Measurements from ENCODE around the gene MRPL44. TPM values are rescaled to one million over a fixed set of nuclear protein-coding genes. Genes with fewer than 3 reads are reported as not detected.

Gene MRPL44
- total and polyA plus RNA-seq, 2 of the 8 experiments (the other 6 are each of a cell fraction or from before 2014, with no cell fraction given) = 32.0 to 53.2 TPM

DNA sequence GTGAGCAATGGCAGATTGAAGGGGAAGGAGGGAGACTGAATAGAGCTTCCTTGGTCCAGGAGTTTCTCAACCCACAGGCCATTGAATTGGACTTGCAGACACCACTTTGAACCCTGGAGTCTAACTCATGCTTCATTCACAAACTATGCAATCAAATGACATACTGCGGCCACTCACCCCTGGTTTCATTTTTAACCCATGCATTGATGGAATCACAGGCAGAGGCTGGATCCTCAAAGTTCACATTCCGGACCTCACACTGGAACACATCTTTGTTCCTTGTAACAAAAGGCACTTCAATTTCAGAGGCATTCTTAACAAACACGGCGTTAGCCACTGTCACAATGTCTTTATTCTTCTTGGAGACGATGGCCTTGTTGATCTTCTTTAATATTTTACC lies 40.7 kb downstream of the MRPL44 start:
- Histone ChIP-seq H2BK5ac (ENCODE audit: low read depth, low read length) (no peak overlapping the region), H3K23me2 (ENCODE audit: low read depth, low read length) (no peaks in the 10 kb centered on the region), H4K20me1 (replicated peaks in 1 of 2; ENCODE audit: control insufficient read depth in 1 of 2, insufficient read depth in 2 of 2, low read length in 2 of 2) (peaks cover 0 to 1% of the 10 kb centered on the region in 2 experiments), H4K91ac (replicated peaks; ENCODE audit: insufficient read length, low read length) (no peak overlapping the region), H2BK120ac (replicated peaks; ENCODE audit: low read depth, low read length) (no peak overlapping the region), H3K36me3 (ENCODE audit: control insufficient read depth in 2 of 4, insufficient read depth in 4 of 4, low read length in 3 of 4) (peaks cover 0 to 6% (median 0%) of the 10 kb centered on the region in 4 experiments; a peak in 2 of 8 replicates), H2BK15ac (ENCODE audit: low read length) (no peak overlapping the region), H4K8ac (ENCODE audit: extremely low read depth, insufficient read depth, low read length) (no peak overlapping the region), H3K4me1 (replicated peaks in 1 of 4; ENCODE audit: control insufficient read depth in 3 of 4, insufficient read depth in 4 of 4, low read length in 3 of 4) (peaks cover 0 to under 1% (median under 1%) of the 10 kb centered on the region in 4 experiments; a peak in 3 of 7 replicates), H3K27me3 (replicated peaks in 1 of 4; ENCODE audit: control insufficient read depth in 3 of 4, extremely low read depth in 1 of 4, insufficient read depth in 3 of 4, low read length in 3 of 4) (no peaks in the 10 kb centered on the region), H2BK12ac (ENCODE audit: low read depth, low read length) (no peak overlapping the region), H3K27ac (ENCODE audit: low read depth, low read length) (no peak overlapping the region), H3K9ac (replicated peaks in 1 of 4; ENCODE audit: extremely low read depth in 1 of 4, low read depth in 3 of 4, low read length in 3 of 4) (no peak overlapping the region), H2AK5ac (ENCODE audit: low read depth, low read length) (no peak overlapping the region), H3K23ac (ENCODE audit: insufficient read length) (no peak overlapping the region), H3K4me2 (ENCODE audit: insufficient read depth in 1 of 2, low read depth in 2 of 2, low read length in 2 of 2) (no peak overlapping the region), H3K56ac (replicated peaks; ENCODE audit: insufficient read length, low read depth, low read length) (no peak overlapping the region), H3K4ac (replicated peaks; ENCODE audit: insufficient read length, low read depth, low read length) (no peak overlapping the region), H3K9me3 (ENCODE audit: insufficient read depth in 2 of 2, low read depth in 1 of 2, low read length in 1 of 2) (no peaks in the 10 kb centered on the region), H3K18ac (ENCODE audit: extremely low read depth, low read length) (no peak overlapping the region), H3K4me3 (ENCODE audit: extremely low read depth in 1 of 4, insufficient read depth in 2 of 4, low read depth in 3 of 4, low read length in 4 of 4) (no peak overlapping the region), H2AFZ (ENCODE audit: low read length) (no peak overlapping the region), H4K5ac (ENCODE audit: insufficient read length, low read depth, low read length) (no peak overlapping the region), H3K79me1 (ENCODE audit: low read depth, low read length) (no peaks in the 10 kb centered on the region), H3K14ac (ENCODE audit: insufficient read length) (no peak overlapping the region), H3K79me2 (ENCODE audit: control insufficient read depth in 1 of 2, insufficient read depth in 2 of 2, low read length in 2 of 2) (no peaks in the 10 kb centered on the region), H2BK20ac (ENCODE audit: low read length) (no peak overlapping the region)
- POLR2A ChIA-PET (ENCODE audit: partially characterized antibody) = no interaction called here
- FAIRE-seq = no peak
- WGBS, 2 experiments (ENCODE audit: extremely low coverage in 1 of 2, insufficient coverage in 1 of 2, insufficient read length in 1 of 2, insufficient replicate concordance in 2 of 2, low coverage in 1 of 2, low lambda C conversion rate in 2 of 2, missing lambda C conversion rate in 1 of 2) = 87% methylated on average over 5 of the region's 5 CpGs; no CpG with 5 or more reads in 1 of the 2 experiments
- CTCF ChIA-PET (ENCODE audit: partially characterized antibody) = interaction anchor here (3.4 to 16.7 kb wide), 3 partner anchors 23 to 286 kb away, joined by 16 to 436 read pairs (median 282); no protein-coding TSS in a partner anchor
- DNase-seq (ENCODE audit: low read depth in 1 of 2, low spot score in 2 of 2) = no peak
- TF ChIP-seq USF2 (IDR thresholded peaks at IDR 0.05; ENCODE audit: low read length) (no peak), TBP (IDR thresholded peaks at IDR 0.05; ENCODE audit: low read depth, low read length) (no peak), GABPA (IDR thresholded peaks at IDR 0.05; ENCODE audit: borderline replicate concordance, insufficient read depth, low read length) (no peak), TAF7 (optimal IDR thresholded peaks at IDR 0.05; ENCODE audit: borderline replicate concordance, low read depth, low read length) (no peak), SIN3A (conservative IDR thresholded peaks at IDR 0.05 in 1 of 2, IDR thresholded peaks at IDR 0.05 in 1 of 2; ENCODE audit: low read depth in 1 of 2, low read length in 2 of 2) (no peak), EP300 (IDR thresholded peaks at IDR 0.05; ENCODE audit: borderline replicate concordance in 1 of 2, low read depth in 2 of 2, low read length in 2 of 2) (no peak), ASH2L (IDR thresholded peaks at IDR 0.05; ENCODE audit: low read length) (no peak), TCF12 (IDR thresholded peaks at IDR 0.05; ENCODE audit: low read depth, low read length) (no peak), BACH1 (IDR thresholded peaks at IDR 0.05; ENCODE audit: low read length) (no peak), KDM5A (IDR thresholded peaks at IDR 0.05; ENCODE audit: low read length) (no peak), RXRA (IDR thresholded peaks at IDR 0.05; ENCODE audit: insufficient read depth, low read depth, low read length) (no peak), FOSL1 (IDR thresholded peaks at IDR 0.05; ENCODE audit: insufficient read depth, low read depth, low read length) (no peak), EZH2 (IDR thresholded peaks at IDR 0.05; ENCODE audit: low read depth, low read length, severe bottlenecking) (no peak)

All from H1 (cell line).